ENCODE measurements around the gene PPARA.
"Not testable (repeated sequence)": the region's sequence is repeated elsewhere in the genome, so short reads cannot be mapped to it uniquely, and the experiment has no call there.

Gene PPARA

GRCh38 chr22:46193898-46194310, 43.6 kb downstream of the PPARA start:
- Histone ChIP-seq H3K4me1 (peaks cover 15 to 29% (median 23%) of the 10 kb centered on the region in 10 experiments), H3K27ac (no peak overlapping the region), H3K27me3 (no peaks in the 10 kb centered on the region), H3K9me3 (replicated peaks in 1 of 11) (0 out of 22 replicates have a peak, but pooled peaks cover 0 to 3% (median 0%) of the 10 kb centered on the region in 11 experiments), H3K4me3 (no peak overlapping the region), H3K36me3 (peaks cover 9 to 52% (median 36%) of the 10 kb centered on the region in 11 experiments), H3K9ac (no peak overlapping the region), H4K20me1 (peaks cover 0 to 9% (median 0%) of the 10 kb centered on the region in 11 experiments; a peak in 4 of 22 replicates), H3K4me2 (no peak overlapping the region)
- no peak for TF ChIP-seq Cebpa-rat (IDR thresholded peaks at IDR 0.05)

GRCh38 chr22:46195487-46196165, 45.3 kb downstream of the PPARA start:
- H3K4me1 ChIP-seq = peaks cover 11 to 26% (median 23%) of the 10 kb centered on the region in 10 experiments
- H3K27me3 ChIP-seq = no peaks in the 10 kb centered on the region
- no peak overlapping the region for H3K4me3 ChIP-seq
- no peak overlapping the region for H3K9ac ChIP-seq
- H3K36me3 ChIP-seq = peaks cover 19 to 54% (median 41%) of the 10 kb centered on the region in 11 experiments
- TF ChIP-seq Cebpa-rat (IDR thresholded peaks at IDR 0.05) = no peak
- peaks cover 0 to 9% (median 0%) of the 10 kb centered on the region in 11 experiments; a peak in 4 of 22 replicates for H4K20me1 ChIP-seq
- peak overlapping the region in 10 of 11 experiments; percentile 12 to 60 (median 42); a peak in 17 of 22 replicates for H3K4me2 ChIP-seq
- H3K27ac ChIP-seq = peak overlapping the region in 2 of 11 experiments; percentile 11 to 17; a peak in 2 of 22 replicates
- H3K9me3 ChIP-seq (replicated peaks in 1 of 11) = 0 out of 22 replicates have a peak, but pooled peaks cover 0 to 3% (median 0%) of the 10 kb centered on the region in 11 experiments

- peak overlapping the region in 3 of 11 experiments; percentile 11 to 17 (median 12); a peak in 4 of 22 replicates for H3K27ac ChIP-seq
- peaks cover 21 to 54% (median 45%) of the 10 kb centered on the region in 11 experiments for H3K36me3 ChIP-seq
- H3K4me1 ChIP-seq = peaks cover 5 to 24% (median 22%) of the 10 kb centered on the region in 10 experiments
- H3K9ac ChIP-seq = no peak overlapping the region
- H3K4me2 ChIP-seq = peak overlapping the region in 10 of 11 experiments; percentile 12 to 60 (median 42); a peak in 17 of 22 replicates
- no peak overlapping the region for H3K4me3 ChIP-seq
- no peaks in the 10 kb centered on the region for H3K27me3 ChIP-seq
- peaks cover 0 to 9% (median 0%) of the 10 kb centered on the region in 11 experiments; a peak in 4 of 22 replicates for H4K20me1 ChIP-seq
- TF ChIP-seq Cebpa-rat (IDR thresholded peaks at IDR 0.05) = no peak
- H3K9me3 ChIP-seq (replicated peaks in 1 of 11) = 0 out of 22 replicates have a peak, but pooled peaks cover 0 to 3% (median 0%) of the 10 kb centered on the region in 11 experiments
These were observed 46.0 kb downstream of the PPARA start for GRCh38 chr22:46196278-46196677.

- no peak overlapping the region for H3K27ac ChIP-seq
- peaks cover 31 to 63% (median 48%) of the 10 kb centered on the region in 11 experiments for H3K36me3 ChIP-seq
- H3K27me3 ChIP-seq = no peaks in the 10 kb centered on the region
- H3K4me1 ChIP-seq = peaks cover 4 to 33% (median 29%) of the 10 kb centered on the region in 10 experiments; a peak in 17 of 20 replicates
- H3K4me3 ChIP-seq = no peak overlapping the region
- peak; percentile 10 to 93 (median 67); a peak in 15 of 22 replicates for TF ChIP-seq Cebpa-rat (IDR thresholded peaks at IDR 0.05)
- H3K9ac ChIP-seq = no peak overlapping the region
- H3K9me3 ChIP-seq (replicated peaks in 1 of 11) = peaks cover 0 to 3% (median 0%) of the 10 kb centered on the region in 11 experiments; a peak in 1 of 22 replicates
- peaks cover 0 to 9% (median 0%) of the 10 kb centered on the region in 11 experiments; a peak in 4 of 22 replicates for H4K20me1 ChIP-seq
- H3K4me2 ChIP-seq = no peak overlapping the region
These were observed 47.9 kb downstream of the PPARA start for GRCh38 chr22:46198274-46198673.

- Histone ChIP-seq H3K36me3 (peaks cover 36 to 69% (median 54%) of the 10 kb centered on the region in 11 experiments), H3K4me1 (peaks cover 4 to 33% (median 29%) of the 10 kb centered on the region in 10 experiments; a peak in 17 of 20 replicates)
- H3K9me3 ChIP-seq (replicated peaks in 1 of 11); H4K20me1 ChIP-seq; H3K27ac ChIP-seq; H3K4me2 ChIP-seq; H3K9ac ChIP-seq; H3K4me3 ChIP-seq; H3K27me3 ChIP-seq: not testable (repeated sequence)
These were observed 48.5 kb downstream of the PPARA start for GRCh38 chr22:46198806-46199205.

GRCh38 chr22:46201059-46201757, 50.9 kb downstream of the PPARA start:
- H4K20me1 ChIP-seq = peaks cover 0 to 2% (median 0%) of the 10 kb centered on the region in 11 experiments; a peak in 1 of 22 replicates
- H3K9ac ChIP-seq = no peak overlapping the region; a peak in 1 of 22 replicates
- H3K4me2 ChIP-seq = peak overlapping the region in 8 of 11 experiments; percentile 15 to 68 (median 49); a peak in 15 of 22 replicates
- H3K27ac ChIP-seq = no peak overlapping the region
- no peaks in the 10 kb centered on the region for H3K27me3 ChIP-seq
- TF ChIP-seq Cebpa-rat (IDR thresholded peaks at IDR 0.05) = no peak
- H3K36me3 ChIP-seq = peaks cover 58 to 89% (median 75%) of the 10 kb centered on the region in 11 experiments
- no peak overlapping the region for H3K4me3 ChIP-seq
- H3K9me3 ChIP-seq (replicated peaks in 1 of 11) = peaks cover 13 to 22% (median 18%) of the 10 kb centered on the region in 11 experiments
- peaks cover 0 to 25% (median 21%) of the 10 kb centered on the region in 10 experiments; a peak in 16 of 20 replicates for H3K4me1 ChIP-seq

- peaks cover 69 to 96% (median 81%) of the 10 kb centered on the region in 11 experiments for H3K36me3 ChIP-seq
- H3K27ac ChIP-seq = no peak overlapping the region
- no peak for TF ChIP-seq Cebpa-rat (IDR thresholded peaks at IDR 0.05)
- H3K9me3 ChIP-seq (replicated peaks in 1 of 11) = peaks cover 19 to 29% (median 27%) of the 10 kb centered on the region in 11 experiments
- no peak overlapping the region for H3K4me2 ChIP-seq
- H4K20me1 ChIP-seq = no peaks in the 10 kb centered on the region; a peak in 1 of 22 replicates
- H3K4me3 ChIP-seq = no peak overlapping the region
- H3K27me3 ChIP-seq = no peaks in the 10 kb centered on the region
- peaks cover 0 to 14% (median 12%) of the 10 kb centered on the region in 10 experiments; a peak in 14 of 20 replicates for H3K4me1 ChIP-seq
- H3K9ac ChIP-seq = no peak overlapping the region
These were observed 52.7 kb downstream of the PPARA start for GRCh38 chr22:46202897-46203600.

GRCh38 chr22:46203601-46203980, 53.3 kb downstream of the PPARA start:
- Histone ChIP-seq H3K4me1 (peaks cover 0 to 14% (median 12%) of the 10 kb centered on the region in 10 experiments; a peak in 14 of 20 replicates), H3K4me2 (no peak overlapping the region), H4K20me1 (no peaks in the 10 kb centered on the region; a peak in 1 of 22 replicates), H3K4me3 (no peak overlapping the region), H3K27ac (no peak overlapping the region), H3K27me3 (no peaks in the 10 kb centered on the region), H3K9me3 (replicated peaks in 1 of 11) (peaks cover 24 to 35% (median 31%) of the 10 kb centered on the region in 11 experiments), H3K36me3 (peaks cover 71 to 96% (median 82%) of the 10 kb centered on the region in 11 experiments), H3K9ac (no peak overlapping the region)
- no peak for TF ChIP-seq Cebpa-rat (IDR thresholded peaks at IDR 0.05)

Data from BLaER1 treated with 17β-estradiol and CSF1 and Interleukin-3, amounts not matched to agents 10 nM and 100 nM (cell line).